SK-N-SH (cell line): Measurements from ENCODE around the gene ZBTB24. TPM values are rescaled to one million over a fixed set of nuclear protein-coding genes. Genes with fewer than 3 reads are reported as not detected.

ENCODE experiments used
- CTCF ChIA-PET: fragments of 300-600, 350-600 bp; formaldehyde crosslinking; extraction: SDS; loops from one replicate; lab custom pipeline; 2021; lab: Yijun Ruan, JAX
- POLR2A ChIA-PET: fragments of 350-600 bp; sonication (Branson Sonifier 250); formaldehyde crosslinking; extraction: SDS; loops from one replicate; lab custom pipeline; 2020; ENCODE audit warnings: antibody characterized with exemption, inconsistent platforms; lab: Yijun Ruan, JAX
- DNase-seq: peaks from one replicate; pipeline ENCODE4 v3.0.0; 2012
- H2AFZ ChIP-seq: fragments of 200-600 bp; sonication (generic); 2 replicates; pipeline ENCODE4 v1.8.1; 2016; ENCODE audit warnings: antibody characterized with exemption, mild to moderate bottlenecking, low read depth
- H3F3A ChIP-seq: fragments of 200-600 bp; sonication (generic); replicated peaks from 2 replicates; pipeline ENCODE3; 2016; ENCODE audit warnings: antibody characterized with exemption, mild to moderate bottlenecking; ENCODE audit not compliant: insufficient read depth
- H3K27ac ChIP-seq, 2 experiments: fragments of 200-500 bp in 1 of 2; fragments of 200-600 bp in 1 of 2; sonication (Bioruptor generic) in 1 of 2; sonication (generic), shearing (Covaris generic) in 1 of 2; 2 replicates each; pipeline versions ENCODE4 v1.5.1 to v1.6.1; 2014 to 2016; ENCODE audit warnings: low read depth in 2 of 2, inconsistent platforms in 1 of 2, low read length in 1 of 2, mild to moderate bottlenecking in 1 of 2, mixed read lengths in 1 of 2
- H3K27me3 ChIP-seq: fragments of 200-600 bp; sonication (generic), shearing (Covaris generic); 2 replicates; pipeline ENCODE4 v1.6.1; 2016; ENCODE audit warnings: mixed run types; ENCODE audit not compliant: insufficient read depth
- H3K36me3 ChIP-seq, 2 experiments: fragments of 200-500 bp in 1 of 2; fragments of 200-600 bp in 1 of 2; sonication (Bioruptor generic) in 1 of 2; sonication (generic) in 1 of 2; replicated peaks in 1 of 2; 2 replicates each; pipeline versions ENCODE3 to v1.5.1; 2014 to 2016; ENCODE audit warnings: low read length in 1 of 2, mild to moderate bottlenecking in 1 of 2; ENCODE audit not compliant: insufficient read depth in 2 of 2, control insufficient read depth in 1 of 2
- H3K4me1 ChIP-seq, 2 experiments: fragments of 200-500 bp in 1 of 2; fragments of 200-600 bp in 1 of 2; sonication (Bioruptor generic) in 1 of 2; sonication (generic), shearing (Covaris generic) in 1 of 2; 2 replicates each; pipeline versions ENCODE4 v1.5.1 to v1.6.1; 2014 to 2016; ENCODE audit warnings: low read depth in 1 of 2, low read length in 1 of 2, mixed run types in 1 of 2; ENCODE audit not compliant: insufficient read depth in 2 of 2, control insufficient read depth in 1 of 2
- H3K4me2 ChIP-seq: fragments of 200-600 bp; sonication (generic), shearing (Covaris generic); 2 replicates; pipeline ENCODE4 v1.6.1; 2017; ENCODE audit warnings: mixed run types
- H3K4me3 ChIP-seq, 2 experiments: fragments of 200-500 bp in 1 of 2; fragments of 200-600 bp in 1 of 2; sonication (Bioruptor generic) in 1 of 2; sonication (generic), shearing (Covaris generic) in 1 of 2; 2 replicates each; pipeline versions ENCODE4 v1.5.1 to v1.8.1; 2014 to 2016; ENCODE audit warnings: low read depth in 2 of 2, inconsistent platforms in 1 of 2, low read length in 1 of 2, mild to moderate bottlenecking in 1 of 2, mixed read lengths in 1 of 2, moderate library complexity in 1 of 2
- H3K79me2 ChIP-seq: fragments of 200-600 bp; sonication (generic); 2 replicates; pipeline ENCODE4 v1.8.1; 2017; ENCODE audit warnings: mild to moderate bottlenecking; ENCODE audit not compliant: insufficient read depth
- H3K9ac ChIP-seq: fragments of 200-600 bp; sonication (generic); 2 replicates; pipeline ENCODE4 v1.6.1; 2017; ENCODE audit warnings: mixed run types
- H3K9me2 ChIP-seq: fragments of 200-600 bp; sonication (generic); 2 replicates; pipeline ENCODE4 v1.6.1; 2017; ENCODE audit warnings: mixed run types
- H3K9me3 ChIP-seq: fragments of 200-600 bp; sonication (generic); 2 replicates; pipeline ENCODE4 v1.6.1; 2017; ENCODE audit warnings: mixed run types, mild to moderate bottlenecking, moderate library complexity
- H4K20me1 ChIP-seq: fragments of 200-600 bp; sonication (generic); 2 replicates; pipeline ENCODE4 v1.6.1; 2017; ENCODE audit warnings: mild to moderate bottlenecking, mixed run types; ENCODE audit not compliant: insufficient read depth
- CHD2 ChIP-seq: fragments of 150-350 bp; IDR thresholded peaks from 2 replicates; pipeline ENCODE4 v1.6.1; 2018; ENCODE audit warnings: low read length; ENCODE audit not compliant: partially characterized antibody
- EP300 ChIP-seq, 2 experiments: IDR thresholded peaks; 2 replicates each; pipeline versions ENCODE4 v1.4.0 to v1.6.1; 2012; ENCODE audit warnings: borderline replicate concordance in 1 of 2, low read depth in 1 of 2, low read length in 1 of 2
- EZH2phosphoT487 ChIP-seq: fragments of 200-600 bp; sonication (generic); IDR thresholded peaks from 2 replicates; pipeline ENCODE4 v1.6.1; 2017; ENCODE audit warnings: low read depth, mixed run types, mild to moderate bottlenecking, antibody characterized with exemption, moderate library complexity, borderline replicate concordance
- FOXM1 ChIP-seq: IDR thresholded peaks from 2 replicates; pipeline ENCODE4 v1.4.0; 2012; ENCODE audit warnings: low read depth, mild to moderate bottlenecking
- GABPA ChIP-seq: IDR thresholded peaks from 2 replicates; pipeline ENCODE4 v1.4.0; 2012; ENCODE audit warnings: low read depth, mild to moderate bottlenecking
- JUND ChIP-seq: IDR thresholded peaks from 2 replicates; pipeline ENCODE4 v1.4.0; 2012
- MEF2A ChIP-seq: IDR thresholded peaks from 2 replicates; pipeline ENCODE4 v1.4.0; 2012; ENCODE audit warnings: low read depth, borderline replicate concordance
- MXI1 ChIP-seq: IDR thresholded peaks from 2 replicates; pipeline ENCODE4 v1.6.1; 2012; ENCODE audit warnings: mild to moderate bottlenecking, low read depth, low read length, improper control_type of control experiment
- NFIC ChIP-seq: IDR thresholded peaks from 2 replicates; pipeline ENCODE4 v1.4.0; 2012; ENCODE audit warnings: borderline replicate concordance
- RAD21 ChIP-seq: IDR thresholded peaks from 2 replicates; pipeline ENCODE4 v1.6.1; 2012; ENCODE audit warnings: mild to moderate bottlenecking, low read length
- RXRA ChIP-seq: IDR thresholded peaks from 2 replicates; pipeline ENCODE4 v1.4.0; 2012; ENCODE audit warnings: low read depth, mild to moderate bottlenecking, borderline replicate concordance
- SMC3 ChIP-seq: IDR thresholded peaks from 2 replicates; pipeline ENCODE4 v1.6.1; 2012; ENCODE audit warnings: low read depth, low read length, improper control_type of control experiment
- TAF1 ChIP-seq: IDR thresholded peaks from 2 replicates; pipeline ENCODE4 v1.6.1; 2012; ENCODE audit warnings: low read depth, mild to moderate bottlenecking, low read length, moderate library complexity, borderline replicate concordance
- TEAD4 ChIP-seq: IDR thresholded peaks from 2 replicates; pipeline ENCODE4 v1.4.0; 2012; ENCODE audit warnings: mild to moderate bottlenecking, borderline replicate concordance; ENCODE audit not compliant: insufficient read depth
- YY1 ChIP-seq: IDR thresholded peaks from 2 replicates; pipeline ENCODE4 v1.4.0; 2012; ENCODE audit warnings: low read depth, mild to moderate bottlenecking
- WGBS: methylation state at CpG from one replicate; pipeline ENCODE4 v1.1.6; 2017; ENCODE audit warnings: low lambda C conversion rate; 5-methylcytosine and 5-hydroxymethylcytosine counted together
- polyA plus RNA-seq, 3 experiments: library from polyadenylated mRNA; depleted of rRNA; stranded (reverse); fragments of >200 nt; gene quantifications; 2 replicates each; pipeline ENCODE4 v1.2.3, GENCODE V29; 2012
- TF ChIP-seq, protein P1 (sequence below): fragments of 200-600 bp; sonication (generic); IDR thresholded peaks from 2 replicates; pipeline ENCODE4 v1.6.1; 2017; ENCODE audit warnings: antibody characterized with exemption, mild to moderate bottlenecking, moderate library complexity
- TF ChIP-seq, protein P2 (sequence below): IDR thresholded peaks from 2 replicates; pipeline ENCODE4 v1.4.0; 2012; ENCODE audit warnings: low read depth, borderline replicate concordance
- TF ChIP-seq, protein P3 (sequence below): fragments of 150-350 bp; IDR thresholded peaks from 2 replicates; pipeline ENCODE4 v1.6.1; 2016; ENCODE audit warnings: mild to moderate bottlenecking, low read depth, low read length

Gene ZBTB24
- polyA plus RNA-seq, 1 of the 3 experiments (the other 2 are of a cell fraction): 1.7 TPM

DNA sequence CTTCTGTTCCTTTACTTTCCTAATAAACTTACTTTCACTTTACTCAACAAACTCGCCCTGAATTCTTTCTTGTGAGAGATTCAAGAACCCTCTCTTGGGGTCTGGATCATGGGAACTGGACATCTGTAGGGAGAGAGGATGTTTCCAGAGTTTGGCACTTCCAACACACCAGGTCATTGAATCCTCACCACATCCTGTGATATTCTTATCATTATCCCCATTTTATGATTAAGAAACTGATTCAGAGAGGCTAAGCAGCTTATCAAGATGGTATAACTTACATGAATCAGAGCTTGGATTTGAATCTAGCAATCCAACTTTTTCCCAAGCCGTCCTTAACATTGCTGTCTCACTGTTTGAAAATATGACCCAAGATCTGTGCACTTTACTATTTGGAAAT, 58.1 kb downstream of the ZBTB24 start:
- TF ChIP-seq MEF2A (no peak), NFIC (no peak), MXI1 (no peak), TAF1 (no peak), EZH2phosphoT487 (no peak), RXRA (no peak), YY1 (no peak), SMC3 (no peak), TEAD4 (no peak), JUND (no peak), GABPA (no peak), EP300 (IDR thresholded peaks at IDR 0.05; ENCODE audit: borderline replicate concordance in 1 of 2, low read depth in 1 of 2, low read length in 1 of 2) (no peak), CHD2 (no peak), RAD21 (no peak), FOXM1 (no peak)
- TF ChIP-seq, protein P1, sequence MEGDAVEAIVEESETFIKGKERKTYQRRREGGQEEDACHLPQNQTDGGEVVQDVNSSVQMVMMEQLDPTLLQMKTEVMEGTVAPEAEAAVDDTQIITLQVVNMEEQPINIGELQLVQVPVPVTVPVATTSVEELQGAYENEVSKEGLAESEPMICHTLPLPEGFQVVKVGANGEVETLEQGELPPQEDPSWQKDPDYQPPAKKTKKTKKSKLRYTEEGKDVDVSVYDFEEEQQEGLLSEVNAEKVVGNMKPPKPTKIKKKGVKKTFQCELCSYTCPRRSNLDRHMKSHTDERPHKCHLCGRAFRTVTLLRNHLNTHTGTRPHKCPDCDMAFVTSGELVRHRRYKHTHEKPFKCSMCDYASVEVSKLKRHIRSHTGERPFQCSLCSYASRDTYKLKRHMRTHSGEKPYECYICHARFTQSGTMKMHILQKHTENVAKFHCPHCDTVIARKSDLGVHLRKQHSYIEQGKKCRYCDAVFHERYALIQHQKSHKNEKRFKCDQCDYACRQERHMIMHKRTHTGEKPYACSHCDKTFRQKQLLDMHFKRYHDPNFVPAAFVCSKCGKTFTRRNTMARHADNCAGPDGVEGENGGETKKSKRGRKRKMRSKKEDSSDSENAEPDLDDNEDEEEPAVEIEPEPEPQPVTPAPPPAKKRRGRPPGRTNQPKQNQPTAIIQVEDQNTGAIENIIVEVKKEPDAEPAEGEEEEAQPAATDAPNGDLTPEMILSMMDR: no peak
- TF ChIP-seq, protein P2, sequence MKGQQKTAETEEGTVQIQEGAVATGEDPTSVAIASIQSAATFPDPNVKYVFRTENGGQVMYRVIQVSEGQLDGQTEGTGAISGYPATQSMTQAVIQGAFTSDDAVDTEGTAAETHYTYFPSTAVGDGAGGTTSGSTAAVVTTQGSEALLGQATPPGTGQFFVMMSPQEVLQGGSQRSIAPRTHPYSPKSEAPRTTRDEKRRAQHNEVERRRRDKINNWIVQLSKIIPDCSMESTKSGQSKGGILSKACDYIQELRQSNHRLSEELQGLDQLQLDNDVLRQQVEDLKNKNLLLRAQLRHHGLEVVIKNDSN: no peak
- TF ChIP-seq, protein P3, sequence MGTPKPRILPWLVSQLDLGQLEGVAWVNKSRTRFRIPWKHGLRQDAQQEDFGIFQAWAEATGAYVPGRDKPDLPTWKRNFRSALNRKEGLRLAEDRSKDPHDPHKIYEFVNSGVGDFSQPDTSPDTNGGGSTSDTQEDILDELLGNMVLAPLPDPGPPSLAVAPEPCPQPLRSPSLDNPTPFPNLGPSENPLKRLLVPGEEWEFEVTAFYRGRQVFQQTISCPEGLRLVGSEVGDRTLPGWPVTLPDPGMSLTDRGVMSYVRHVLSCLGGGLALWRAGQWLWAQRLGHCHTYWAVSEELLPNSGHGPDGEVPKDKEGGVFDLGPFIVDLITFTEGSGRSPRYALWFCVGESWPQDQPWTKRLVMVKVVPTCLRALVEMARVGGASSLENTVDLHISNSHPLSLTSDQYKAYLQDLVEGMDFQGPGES: no peak
- TF ChIP-seq, all 33 proteins: peak for 0
- Histone ChIP-seq H3K79me2 (no peaks in the 10 kb centered on the region), H3K9ac (no peak overlapping the region), H3K27ac (no peak overlapping the region), H3K9me2 (no peaks in the 10 kb centered on the region), H4K20me1 (no peaks in the 10 kb centered on the region), H3K9me3 (no peaks in the 10 kb centered on the region), H3K4me2 (no peak overlapping the region), H3K4me1 (peaks cover 0 to 3% of the 10 kb centered on the region in 2 experiments; a peak in 1 of 4 replicates), H3K27me3 (no peaks in the 10 kb centered on the region), H2AFZ (no peak overlapping the region), H3F3A (no peaks in the 10 kb centered on the region), H3K36me3 (no peaks in the 10 kb centered on the region), H3K4me3 (no peak overlapping the region)
- ChIA-PET CTCF (no interaction called here), POLR2A (no interaction called here)
- WGBS: 90% methylated on average over 2 of the region's 2 CpGs
- DNase-seq: no peak
